HepG2 (cell line): ENCODE data around the gene REEP3. TPM values are rescaled to one million over a fixed set of nuclear protein-coding genes. Genes with fewer than 3 reads are reported as not detected.
A peak's percentile ranks its signal among the peaks of the same experiment; 100 is the strongest.

Experiments used
- ASH2L ChIP-seq: fragments of 300-600, 200-600 bp; sonication (generic); IDR thresholded peaks from 2 replicates; pipeline ENCODE4 v1.7.0; 2017; ENCODE audit warnings: low read depth, mild to moderate bottlenecking, moderate library complexity, mixed read lengths, low read length; ENCODE audit not compliant: insufficient read length
- CEBPZ ChIP-seq: IDR thresholded peaks from 2 replicates; pipeline ENCODE4 v1.6.1; 2012; ENCODE audit warnings: low read length, improper control_type of control experiment
- EHMT2 ChIP-seq: fragments of 200-600 bp; sonication (generic); IDR thresholded peaks from 2 replicates; pipeline ENCODE4 v1.7.0; 2017; ENCODE audit warnings: antibody characterized with exemption, low read depth, low read length, borderline replicate concordance
- ETS1 ChIP-seq: sonication (generic); formaldehyde crosslinking; IDR thresholded peaks from 2 replicates; pipeline ENCODE4 v1.4.0; 2020; ENCODE audit warnings: missing genetic modification reagents
- MATR3 ChIP-seq: sonication (generic); formaldehyde crosslinking; IDR thresholded peaks from 2 replicates; pipeline ENCODE4 v1.4.0; 2020; ENCODE audit warnings: missing genetic modification reagents
- MIXL1 ChIP-seq: IDR thresholded peaks from 2 replicates; pipeline ENCODE4 v1.6.1; 2016
- MYPOP ChIP-seq: sonication (generic); formaldehyde crosslinking; IDR thresholded peaks from 2 replicates; pipeline ENCODE4 v1.8.1; 2023; ENCODE audit warnings: mild to moderate bottlenecking, moderate library complexity, missing genetic modification reagents
- NCOR1 ChIP-seq: fragments of 200-600 bp; sonication (generic); IDR thresholded peaks from 2 replicates; pipeline ENCODE4 v1.7.0; 2017; ENCODE audit warnings: antibody characterized with exemption, low read length, borderline replicate concordance
- PHF8 ChIP-seq: sonication (generic); formaldehyde crosslinking; IDR thresholded peaks from 2 replicates; pipeline ENCODE4 v1.5.0; 2020; ENCODE audit warnings: missing genetic modification reagents
- RCOR2 ChIP-seq: IDR thresholded peaks from 2 replicates; pipeline ENCODE4 v1.6.1; 2016; ENCODE audit warnings: missing biosample characterization, missing genetic modification reagents
- ZBTB34 ChIP-seq: sonication (generic); formaldehyde crosslinking; IDR thresholded peaks from 2 replicates; pipeline ENCODE4 v1.8.0; 2022; ENCODE audit warnings: mild to moderate bottlenecking, missing genetic modification reagents
- ZNF281 ChIP-seq: sonication (generic); formaldehyde crosslinking; IDR thresholded peaks from 2 replicates; pipeline ENCODE4 v1.4.0; 2020; ENCODE audit warnings: missing genetic modification reagents, borderline replicate concordance
- ZNF484 ChIP-seq: sonication (generic); formaldehyde crosslinking; IDR thresholded peaks from 2 replicates; pipeline ENCODE4 v1.5.1; 2020; ENCODE audit warnings: mild to moderate bottlenecking, low read depth, missing genetic modification reagents, borderline replicate concordance
- polyA plus RNA-seq, 8 experiments: library from polyadenylated mRNA; depleted of rRNA in 3 of 8; stranded (reverse) in 7 of 8; unstranded in 1 of 8; fragments of >200 nt; fragmentation: Illumina TruSeq in 4 of 8; extraction: Trizol in 4 of 8; gene quantifications; 2 replicates each; pipeline versions ENCODE4 v1.2.1 to v1.2.3, GENCODE V29; 2011 to 2016; ENCODE audit warnings: low read depth in 4 of 8, missing spikeins in 1 of 8, mixed read lengths in 1 of 8; ENCODE audit not compliant: insufficient read depth in 1 of 8
- total RNA-seq, 5 experiments: library from RNA; depleted of rRNA; stranded (reverse); fragments of >200 nt; fragmentation: Illumina TruSeq; extraction: Trizol; gene quantifications; 2 replicates each; pipeline ENCODE4 v1.2.3, GENCODE V29; 2016; ENCODE audit warnings: low read depth in 1 of 5
- TF ChIP-seq, protein P1 (sequence below): sonication (generic); formaldehyde crosslinking; IDR thresholded peaks from 2 replicates; pipeline ENCODE4 v1.5.1; 2020; ENCODE audit warnings: missing genetic modification reagents, mild to moderate bottlenecking, borderline replicate concordance
- TF ChIP-seq, protein P2 (sequence below): sonication (generic); formaldehyde crosslinking; IDR thresholded peaks from 2 replicates; pipeline ENCODE4 v1.4.0; 2020; ENCODE audit warnings: missing genetic modification reagents

REEP3 gene
- total and polyA plus RNA-seq, 2 of the 13 experiments (the other 11 are each of a cell fraction or from before 2014, with no cell fraction given): 7.1 to 31.4 TPM

- TF ChIP-seq ZNF484 (CRISPR knock-in tag): no peak
- TF ChIP-seq ZNF281: peak; percentile 71; the same call in 1 of the 2 replicates
- no peak for TF ChIP-seq ZBTB34
- peak; percentile 65; the same call in 1 of the 2 replicates for TF ChIP-seq NCOR1
- TF ChIP-seq ETS1 (CRISPR knock-in tag): no peak
- TF ChIP-seq MIXL1 (CRISPR knock-in tag): peak; percentile 64
- no peak for TF ChIP-seq PHF8 (CRISPR knock-in tag)
- TF ChIP-seq RCOR2: peak; percentile 50; the same call in 1 of the 2 replicates
- TF ChIP-seq MATR3 (CRISPR knock-in tag): no peak
- TF ChIP-seq ASH2L: peak; percentile 25
- no peak for TF ChIP-seq CEBPZ
- TF ChIP-seq, protein P1, sequence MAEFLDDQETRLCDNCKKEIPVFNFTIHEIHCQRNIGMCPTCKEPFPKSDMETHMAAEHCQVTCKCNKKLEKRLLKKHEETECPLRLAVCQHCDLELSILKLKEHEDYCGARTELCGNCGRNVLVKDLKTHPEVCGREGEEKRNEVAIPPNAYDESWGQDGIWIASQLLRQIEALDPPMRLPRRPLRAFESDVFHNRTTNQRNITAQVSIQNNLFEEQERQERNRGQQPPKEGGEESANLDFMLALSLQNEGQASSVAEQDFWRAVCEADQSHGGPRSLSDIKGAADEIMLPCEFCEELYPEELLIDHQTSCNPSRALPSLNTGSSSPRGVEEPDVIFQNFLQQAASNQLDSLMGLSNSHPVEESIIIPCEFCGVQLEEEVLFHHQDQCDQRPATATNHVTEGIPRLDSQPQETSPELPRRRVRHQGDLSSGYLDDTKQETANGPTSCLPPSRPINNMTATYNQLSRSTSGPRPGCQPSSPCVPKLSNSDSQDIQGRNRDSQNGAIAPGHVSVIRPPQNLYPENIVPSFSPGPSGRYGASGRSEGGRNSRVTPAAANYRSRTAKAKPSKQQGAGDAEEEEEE: no peak
- TF ChIP-seq EHMT2: peak; percentile 88
- TF ChIP-seq, protein P2, sequence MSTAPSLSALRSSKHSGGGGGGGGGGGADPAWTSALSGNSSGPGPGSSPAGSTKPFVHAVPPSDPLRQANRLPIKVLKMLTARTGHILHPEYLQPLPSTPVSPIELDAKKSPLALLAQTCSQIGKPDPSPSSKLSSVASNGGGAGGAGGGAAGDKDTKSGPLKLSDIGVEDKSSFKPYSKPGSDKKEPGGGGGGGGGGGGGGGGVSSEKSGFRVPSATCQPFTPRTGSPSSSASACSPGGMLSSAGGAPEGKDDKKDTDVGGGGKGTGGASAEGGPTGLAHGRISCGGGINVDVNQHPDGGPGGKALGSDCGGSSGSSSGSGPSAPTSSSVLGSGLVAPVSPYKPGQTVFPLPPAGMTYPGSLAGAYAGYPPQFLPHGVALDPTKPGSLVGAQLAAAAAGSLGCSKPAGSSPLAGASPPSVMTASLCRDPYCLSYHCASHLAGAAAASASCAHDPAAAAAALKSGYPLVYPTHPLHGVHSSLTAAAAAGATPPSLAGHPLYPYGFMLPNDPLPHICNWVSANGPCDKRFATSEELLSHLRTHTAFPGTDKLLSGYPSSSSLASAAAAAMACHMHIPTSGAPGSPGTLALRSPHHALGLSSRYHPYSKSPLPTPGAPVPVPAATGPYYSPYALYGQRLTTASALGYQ (CRISPR knock-in tag): 0 out of 2 replicates have a peak, but pooled peaks have one; percentile 44
- TF ChIP-seq MYPOP (CRISPR knock-in tag): no peak
These were observed 14.6 kb upstream of the REEP3 start (continued) for GRCh38 chr10:63506554-63506953.
